Measurements from ENCODE around the gene TXNDC16.
"Not testable (repeated sequence)": the region's sequence is repeated elsewhere in the genome, so short reads cannot be mapped to it uniquely, and the experiment has no call there.

TXNDC16 gene

GRCh38 chr14:52545584-52546317 lies 6.6 kb downstream of the TXNDC16 start:
- no peak for DNase-seq (ENCODE audit: low read depth in 2 of 2)

DNA sequence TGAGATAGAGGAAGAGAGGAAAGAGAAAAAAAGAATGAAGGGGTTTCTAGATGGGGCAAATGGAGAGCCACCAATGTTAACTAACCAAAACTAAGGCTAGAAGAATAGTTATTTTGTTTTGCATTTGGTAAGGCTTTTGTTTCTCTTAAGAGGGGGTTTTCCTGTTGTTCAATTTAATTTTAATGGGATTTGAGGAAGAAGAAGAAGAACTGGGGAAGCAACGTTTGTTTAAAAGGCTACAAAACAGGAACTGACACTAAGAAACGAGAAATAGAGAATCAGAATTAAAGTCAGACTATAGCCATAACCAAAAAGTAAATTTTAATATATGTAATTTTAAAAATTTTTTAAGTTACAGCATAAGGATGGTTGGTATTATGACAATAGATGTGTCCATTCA lies 13.7 kb downstream of the TXNDC16 start:
- no peak for DNase-seq (ENCODE audit: low read depth in 2 of 2)

GRCh38 chr14:52536269-52536668 lies 16.0 kb downstream of the TXNDC16 start:
- no peak for DNase-seq (ENCODE audit: low read depth in 2 of 2)

- DNase-seq (ENCODE audit: low read depth in 2 of 2): no peak
These were observed 20.8 kb downstream of the TXNDC16 start for GRCh38 chr14:52531481-52531880.

DNA sequence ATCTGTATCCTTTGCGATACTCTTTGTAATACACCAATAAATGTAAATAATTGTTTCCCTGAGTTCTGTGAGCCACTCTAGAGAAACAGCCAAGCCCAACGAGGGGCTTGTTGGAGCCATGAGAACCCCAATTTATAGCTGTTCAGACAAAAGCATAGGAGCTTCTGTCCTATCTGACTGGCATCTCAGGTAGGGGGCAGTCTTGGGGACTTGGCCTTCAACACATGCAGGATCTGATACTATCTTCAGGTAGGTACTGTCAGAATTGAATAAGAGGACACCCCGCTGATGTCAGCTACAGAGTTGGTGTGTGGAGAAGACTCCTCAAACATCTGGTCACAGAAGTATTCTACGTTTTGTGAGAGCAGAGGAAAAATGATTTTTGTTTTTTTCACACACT lies 25.3 kb downstream of the TXNDC16 start:
- no peak for DNase-seq (ENCODE audit: low read depth in 2 of 2)

- DNase-seq (ENCODE audit: low read depth in 2 of 2): no peak
These were observed 29.5 kb downstream of the TXNDC16 start for GRCh38 chr14:52522581-52523345.

GRCh38 chr14:52522033-52522432 lies 30.3 kb downstream of the TXNDC16 start:
- DNase-seq (ENCODE audit: low read depth in 2 of 2): no peak

GRCh38 chr14:52514046-52514811 lies 38.1 kb downstream of the TXNDC16 start:
- no peak for DNase-seq (ENCODE audit: low read depth in 2 of 2)

DNA sequence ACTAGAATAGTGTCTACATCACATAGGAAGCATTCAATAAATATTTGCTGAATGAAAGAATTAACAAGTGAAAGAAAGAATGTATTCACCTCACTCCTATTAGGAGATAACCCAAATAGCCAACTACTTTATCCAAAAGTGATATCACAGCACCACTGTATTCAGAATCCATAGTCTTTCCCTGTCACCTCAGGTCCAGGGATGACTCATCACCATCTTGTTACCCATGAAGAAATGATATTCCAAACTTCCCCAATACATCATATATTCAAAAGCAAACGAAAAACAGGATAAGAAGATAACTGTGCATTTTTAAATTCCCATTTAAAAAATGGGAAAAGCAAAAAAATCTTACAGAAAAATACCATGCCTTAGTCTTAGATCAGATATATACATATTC lies 39.1 kb downstream of the TXNDC16 start:
- no peak for DNase-seq (ENCODE audit: low read depth in 2 of 2)

- no peak for DNase-seq (ENCODE audit: low read depth in 2 of 2)
These were observed 57.9 kb downstream of the TXNDC16 start for GRCh38 chr14:52494444-52494843.

GRCh38 chr14:52485350-52485960 lies 66.8 kb downstream of the TXNDC16 start:
- DNase-seq (ENCODE audit: low read depth in 2 of 2): no peak

DNA sequence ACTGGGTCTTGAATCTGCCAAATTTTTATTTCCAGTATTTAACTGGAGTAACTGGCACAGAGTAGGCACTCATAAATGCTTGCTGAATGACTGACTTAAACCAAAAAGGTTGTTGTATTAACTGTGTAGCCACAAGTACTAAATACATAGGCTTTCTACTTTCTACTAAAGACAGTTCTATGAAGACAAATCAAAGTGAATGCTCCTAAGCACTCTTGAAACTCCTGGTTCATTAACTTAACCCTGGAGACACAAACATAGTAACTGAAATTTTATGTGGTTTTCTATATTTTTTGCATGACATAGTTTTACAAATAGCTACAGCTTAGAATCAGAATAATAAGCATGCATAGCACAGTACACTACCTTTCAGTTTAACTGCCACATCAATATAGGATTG lies 70.4 kb downstream of the TXNDC16 start:
- no peak for DNase-seq (ENCODE audit: low read depth in 2 of 2)

GRCh38 chr14:52473557-52473956 lies 78.7 kb downstream of the TXNDC16 start:
- no peak for DNase-seq (ENCODE audit: low read depth in 2 of 2)

DNA sequence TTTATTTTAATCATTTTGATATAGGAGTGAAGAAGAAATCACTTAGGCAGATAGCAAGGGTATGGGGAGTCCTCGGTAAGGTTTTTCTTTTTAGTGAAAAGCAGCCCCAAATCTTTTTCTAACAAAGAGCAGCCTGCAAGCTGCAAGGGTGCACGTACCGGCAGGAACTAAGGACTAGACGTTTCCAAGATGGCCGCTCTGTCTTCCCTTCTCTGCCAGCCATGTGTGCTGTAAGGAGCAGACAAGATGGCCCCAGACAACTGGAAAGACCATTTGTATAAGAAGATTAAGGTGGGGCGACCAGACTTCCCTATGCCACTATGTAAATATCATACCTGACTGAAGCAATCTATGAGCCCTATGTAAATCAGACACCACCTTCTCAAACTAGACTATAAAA lies 79.6 kb downstream of the TXNDC16 start:
- DNase-seq (ENCODE audit: low read depth in 2 of 2): no peak

DNA sequence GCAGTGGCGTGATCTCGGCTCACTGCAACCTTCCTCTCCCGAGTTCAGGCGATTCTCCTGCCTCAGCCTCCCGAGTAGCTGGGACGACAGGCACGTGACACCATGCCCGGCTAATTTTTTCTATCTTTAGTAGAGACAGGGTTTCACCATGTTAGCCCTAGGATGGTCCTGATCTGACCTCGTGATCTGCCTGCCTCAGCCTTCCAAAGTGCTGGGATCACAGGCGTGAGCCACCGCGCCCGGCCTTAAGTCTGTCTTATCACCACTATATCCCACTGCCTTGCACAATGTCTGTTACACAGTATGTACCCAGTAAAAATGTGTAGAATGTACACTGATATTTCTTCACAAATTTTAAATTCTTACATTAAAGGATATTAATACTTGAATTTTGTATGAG lies 80.1 kb downstream of the TXNDC16 start:
- not testable (repeated sequence) for DNase-seq (ENCODE audit: low read depth in 2 of 2)

GRCh38 chr14:52467515-52468266 lies 84.6 kb downstream of the TXNDC16 start:
- no peak for DNase-seq (ENCODE audit: low read depth in 2 of 2)

- DNase-seq (ENCODE audit: low read depth in 2 of 2): no peak
These were observed 88.1 kb downstream of the TXNDC16 start for GRCh38 chr14:52464175-52464574.

DNA sequence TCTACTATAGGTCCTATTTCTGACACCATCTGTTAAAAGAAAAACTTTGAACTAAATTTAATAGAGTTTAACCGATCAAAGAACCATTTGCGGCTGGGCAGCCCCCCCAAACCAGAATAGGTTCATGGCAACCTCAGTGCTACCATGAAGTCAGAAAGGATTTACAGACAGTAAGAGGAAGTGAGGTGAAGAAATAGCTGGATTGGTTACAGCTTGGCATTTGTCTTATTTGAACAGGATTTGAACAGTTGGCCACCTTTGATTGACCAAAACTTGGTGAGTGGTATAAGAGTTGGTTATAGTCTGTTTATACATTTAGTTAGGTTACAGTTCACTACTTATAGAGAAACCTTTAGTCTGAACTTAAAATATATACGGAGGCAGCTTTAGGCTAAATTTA lies 88.9 kb downstream of the TXNDC16 start:
- DNase-seq (ENCODE audit: low read depth in 2 of 2): no peak

GRCh38 chr14:52461721-52462120 lies 90.6 kb downstream of the TXNDC16 start:
- DNase-seq (ENCODE audit: low read depth in 2 of 2): no peak

DNA sequence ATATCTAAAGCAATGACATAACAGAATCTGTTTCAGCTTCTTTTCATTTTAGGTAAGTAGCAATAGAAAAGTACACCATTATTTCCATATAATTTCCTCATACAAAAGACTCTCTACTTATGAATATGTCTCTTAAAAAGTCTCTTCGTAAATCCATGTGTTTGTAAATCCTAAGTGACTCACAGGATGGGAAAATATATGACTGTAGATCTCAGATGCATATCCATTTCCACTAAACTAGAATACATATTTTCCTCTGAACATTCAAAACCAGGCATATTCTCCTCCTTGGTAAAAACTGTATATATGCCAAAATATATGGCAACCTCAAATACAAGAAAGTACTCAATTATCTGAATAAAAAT lies 93.6 kb downstream of the TXNDC16 start:
- no peak for DNase-seq (ENCODE audit: low read depth in 2 of 2)

DNA sequence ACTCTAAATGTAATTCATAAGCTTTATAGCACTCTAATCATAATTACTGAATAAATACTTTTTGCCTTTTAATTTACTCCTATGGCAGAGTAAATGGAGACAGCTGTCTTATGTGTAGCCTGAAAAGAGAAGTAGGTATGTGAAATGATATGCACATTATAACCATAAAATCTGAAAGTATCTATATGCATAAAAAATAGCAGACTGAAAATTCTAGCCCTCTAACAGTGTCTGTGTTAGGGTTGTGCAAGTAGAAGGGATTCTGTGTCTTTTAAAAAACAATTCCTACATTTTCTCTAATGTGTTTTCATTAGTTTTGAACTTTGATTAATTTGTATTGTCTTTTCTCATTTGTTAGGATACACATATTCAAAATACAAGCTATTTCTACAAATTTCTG lies 94.9 kb downstream of the TXNDC16 start:
- no peak for DNase-seq (ENCODE audit: low read depth in 2 of 2)
